ENCODE data around the gene DIPK1C.

The DIPK1C gene

DNA sequence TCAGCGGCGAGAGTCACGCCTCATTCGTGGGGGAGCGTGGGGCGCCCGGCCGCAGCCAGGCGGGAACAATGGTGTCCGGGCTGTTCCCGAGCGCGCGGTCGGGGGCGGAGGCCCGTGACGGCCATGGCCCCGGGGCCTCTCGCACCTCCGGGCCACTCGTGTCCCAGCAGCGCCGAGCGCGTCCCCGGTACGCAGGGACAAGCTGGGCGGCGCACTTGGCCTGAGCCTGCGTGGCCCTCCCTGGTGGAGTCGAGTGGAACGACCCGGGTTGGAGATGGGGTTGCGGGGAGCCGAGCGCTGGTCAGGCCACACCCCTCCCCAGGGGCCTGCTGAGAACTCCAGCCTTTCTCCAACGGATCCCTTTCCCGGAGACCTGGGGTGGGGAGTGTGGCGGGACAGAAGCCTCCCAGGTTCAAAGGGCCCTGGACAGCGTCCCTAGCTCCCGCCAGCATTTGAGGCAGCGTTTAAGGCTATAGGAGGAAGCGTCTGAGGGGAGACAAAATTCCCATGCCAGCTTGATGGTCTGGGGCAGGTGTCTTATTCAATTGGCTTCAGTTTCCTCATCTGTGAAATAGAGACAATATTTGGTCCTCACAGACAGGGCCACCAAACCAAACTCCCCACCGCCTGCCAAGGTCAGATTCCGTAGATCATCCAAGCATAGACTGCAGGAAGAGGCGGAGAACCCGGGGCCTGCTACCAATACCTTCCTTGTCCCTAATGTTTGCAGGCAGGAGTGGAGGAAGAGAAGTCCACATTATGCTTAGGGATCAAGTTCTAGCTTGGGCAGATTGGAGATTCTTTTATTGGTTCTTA lies 39.6 kb upstream of the DIPK1C start:
- Histone ChIP-seq H3K36me3 (ENCODE audit: insufficient read depth, low read length) (peaks cover 9% of the 10 kb centered on the region), H3K4me3 (ENCODE audit: low read depth in 1 of 2, low read length in 2 of 2) (peak overlapping the region; percentile 81 to 89), H3K9me3 (ENCODE audit: low read length) (no peaks in the 10 kb centered on the region), H3K9ac (ENCODE audit: low read length) (peak overlapping the region; percentile 69), H3K27me3 (ENCODE audit: control insufficient read depth in 1 of 2, insufficient read depth in 2 of 2, low read length in 2 of 2) (no peaks in the 10 kb centered on the region), H3K27ac (ENCODE audit: low read depth, low read length) (peak overlapping the region; percentile 90), H3K4me1 (ENCODE audit: insufficient read depth, low read length) (peaks cover 17% of the 10 kb centered on the region)

DNA sequence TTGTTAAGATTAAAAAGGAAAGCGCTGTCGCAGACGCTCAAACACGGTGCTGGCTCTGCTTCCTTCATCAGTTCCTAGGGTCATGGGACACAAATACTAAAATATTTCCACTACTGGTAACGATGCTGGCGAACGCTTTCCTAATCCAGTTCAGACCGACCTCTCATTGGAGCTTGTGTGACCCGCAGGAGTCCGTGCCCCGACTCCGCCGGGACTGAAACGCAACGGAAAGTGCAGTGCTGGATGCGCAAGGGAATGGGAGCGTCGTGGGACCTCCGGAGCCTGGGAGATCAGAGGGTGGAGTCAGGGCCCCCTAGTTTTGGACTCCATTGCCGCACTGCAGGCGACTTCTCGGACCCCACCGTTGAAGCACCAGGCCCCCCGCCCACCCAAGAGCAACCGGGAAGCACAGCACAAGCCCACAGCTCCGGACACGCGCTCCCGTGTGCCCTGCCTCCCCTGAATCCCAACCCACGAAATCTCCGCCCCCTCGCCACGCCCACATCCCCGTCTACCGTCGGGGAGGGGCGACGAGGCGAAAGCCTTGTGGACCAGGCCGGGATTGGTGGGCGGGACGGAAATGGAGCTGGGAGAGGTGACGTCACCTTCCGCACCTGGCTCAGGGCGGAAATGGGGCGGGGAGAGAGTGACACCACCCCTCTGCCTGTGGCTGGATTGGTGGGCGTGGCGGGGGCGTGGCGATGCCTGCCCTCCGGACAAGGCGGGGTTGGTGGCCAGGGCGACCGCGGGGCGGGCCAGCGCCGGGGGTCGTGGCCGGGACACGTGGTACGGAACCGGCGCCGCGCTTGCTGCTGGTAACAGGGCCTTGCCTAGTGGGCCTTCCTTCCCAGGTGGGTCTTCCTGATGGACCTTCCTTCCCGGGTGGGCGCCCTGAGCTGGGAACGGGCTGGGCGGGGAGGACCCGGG lies 38.7 kb upstream of the DIPK1C start, which contains the start of gene CNDP2:
TSS of gene CNDP2 (plus strand) at position 783 of the 927 bp plus-strand sequence. CDS start 3,611 bp downstream, outside the sequence.
- H3K4me3 ChIP-seq (ENCODE audit: low read depth in 1 of 2, low read length in 2 of 2) = peak within 1 kb of the TSS; percentile 81 to 89
- H3K27me3 ChIP-seq (ENCODE audit: control insufficient read depth in 1 of 2, insufficient read depth in 2 of 2, low read length in 2 of 2) = no peaks in the 10 kb centered on the region
- peak within 1 kb of the TSS; percentile 90 for H3K27ac ChIP-seq (ENCODE audit: low read depth, low read length)
- H3K4me1 ChIP-seq (ENCODE audit: insufficient read depth, low read length) = peaks cover 17% of the 10 kb centered on the region
- peaks cover under 1% of the 10 kb centered on the region for H3K36me3 ChIP-seq (ENCODE audit: insufficient read depth, low read length)
- H3K9me3 ChIP-seq (ENCODE audit: low read length) = no peaks in the 10 kb centered on the region
- H3K9ac ChIP-seq (ENCODE audit: low read length) = peak within 1 kb of the TSS; percentile 69

DNA sequence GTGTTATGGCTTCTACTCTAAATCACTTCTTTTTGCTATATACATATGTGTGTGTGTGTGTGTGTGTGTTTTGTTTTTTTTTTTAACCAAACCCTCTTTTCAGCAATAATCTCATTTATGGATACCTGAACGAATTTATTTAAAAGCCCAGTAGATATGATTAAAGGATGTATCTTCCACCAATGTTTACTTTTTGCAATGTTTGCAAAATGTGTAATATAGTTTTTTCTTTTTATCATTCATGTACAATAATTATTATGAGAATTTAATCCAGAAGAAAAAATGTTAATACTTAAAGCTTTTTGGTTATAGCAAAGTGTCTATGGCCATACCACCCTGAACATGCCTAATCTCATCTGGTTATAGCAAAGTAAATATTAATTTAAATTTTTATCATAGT lies 37.4 kb upstream of the DIPK1C start:
- Histone ChIP-seq H3K9ac (ENCODE audit: low read length) (no peak overlapping the region), H3K4me1 (ENCODE audit: insufficient read depth, low read length) (peaks cover 17% of the 10 kb centered on the region), H3K27me3 (ENCODE audit: control insufficient read depth in 1 of 2, insufficient read depth in 2 of 2, low read length in 2 of 2) (no peaks in the 10 kb centered on the region), H3K9me3 (ENCODE audit: low read length) (no peaks in the 10 kb centered on the region), H3K4me3 (ENCODE audit: low read depth in 1 of 2, low read length in 2 of 2) (no peak overlapping the region), H3K27ac (ENCODE audit: low read depth, low read length) (no peak overlapping the region), H3K36me3 (ENCODE audit: insufficient read depth, low read length) (no peaks in the 10 kb centered on the region)

DNA sequence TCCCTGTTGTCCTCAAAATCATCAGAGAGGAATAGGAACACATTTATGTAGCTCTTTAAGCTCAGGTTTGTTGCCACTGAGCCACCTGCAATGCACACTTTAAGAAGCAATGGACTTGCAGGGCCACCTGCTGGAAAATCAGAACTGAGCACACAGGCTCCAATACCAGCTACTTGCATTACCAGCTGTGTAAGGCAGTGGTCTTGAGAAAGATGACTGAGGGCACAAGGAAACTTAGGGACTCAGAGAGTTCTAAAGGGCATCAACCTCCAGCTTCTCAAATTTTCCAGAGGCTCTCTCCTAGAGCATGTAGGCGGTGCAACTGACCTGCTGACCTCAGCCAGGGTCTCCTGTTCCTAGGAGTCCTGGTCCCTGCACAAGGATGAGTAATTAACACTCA lies 36.6 kb upstream of the DIPK1C start:
- Histone ChIP-seq H3K4me1 (ENCODE audit: insufficient read depth, low read length) (peaks cover 11% of the 10 kb centered on the region), H3K9ac (ENCODE audit: low read length) (no peak overlapping the region), H3K36me3 (ENCODE audit: insufficient read depth, low read length) (no peaks in the 10 kb centered on the region), H3K27me3 (ENCODE audit: control insufficient read depth in 1 of 2, insufficient read depth in 2 of 2, low read length in 2 of 2) (no peaks in the 10 kb centered on the region), H3K27ac (ENCODE audit: low read depth, low read length) (no peak overlapping the region), H3K9me3 (ENCODE audit: low read length) (no peaks in the 10 kb centered on the region), H3K4me3 (ENCODE audit: low read depth in 1 of 2, low read length in 2 of 2) (no peak overlapping the region)

DNA sequence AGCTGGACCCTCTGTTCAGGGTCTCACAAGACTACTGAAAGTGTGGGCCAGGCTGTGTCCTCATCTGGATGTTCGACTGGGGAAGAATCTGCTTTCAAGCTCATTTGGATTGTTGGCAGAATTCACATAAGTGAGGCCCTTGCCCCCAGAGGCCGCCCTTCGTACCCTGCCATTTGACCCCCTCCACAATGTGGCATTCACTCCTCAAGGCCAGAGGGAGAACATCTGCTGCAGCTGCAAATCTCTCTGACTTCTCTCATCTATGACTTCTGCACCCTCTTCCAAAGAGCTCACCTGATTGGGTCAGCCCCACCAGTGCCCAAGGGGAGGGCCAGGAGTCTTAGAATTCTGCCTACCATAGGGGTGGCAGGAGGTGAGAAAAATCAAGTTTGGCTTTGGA lies 35.2 kb upstream of the DIPK1C start:
- Histone ChIP-seq H3K4me3 (ENCODE audit: low read depth in 1 of 2, low read length in 2 of 2) (no peak overlapping the region), H3K4me1 (ENCODE audit: insufficient read depth, low read length) (peaks cover 6% of the 10 kb centered on the region), H3K36me3 (ENCODE audit: insufficient read depth, low read length) (no peaks in the 10 kb centered on the region), H3K27me3 (ENCODE audit: control insufficient read depth in 1 of 2, insufficient read depth in 2 of 2, low read length in 2 of 2) (no peaks in the 10 kb centered on the region), H3K9ac (ENCODE audit: low read length) (no peak overlapping the region), H3K9me3 (ENCODE audit: low read length) (no peaks in the 10 kb centered on the region), H3K27ac (ENCODE audit: low read depth, low read length) (no peak overlapping the region)

DNA sequence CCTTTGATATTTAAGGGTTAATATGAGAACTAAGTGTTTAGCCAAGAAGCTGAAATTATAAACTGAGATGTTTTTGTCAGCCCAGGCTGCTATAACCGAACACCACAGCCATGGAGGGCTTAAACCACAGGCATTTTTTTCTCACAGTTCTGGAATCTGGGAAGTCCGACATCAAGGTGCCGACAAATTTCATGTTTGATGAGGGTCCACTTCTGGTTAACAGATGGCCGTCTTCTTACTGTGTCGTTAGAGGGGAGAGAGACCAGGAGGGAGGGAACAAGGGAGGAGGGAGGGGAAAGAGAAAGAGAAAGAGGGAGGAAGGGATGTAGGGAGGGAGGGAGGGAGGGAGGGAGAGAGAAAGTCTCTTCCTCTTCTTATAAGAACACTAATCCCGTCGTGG lies 32.6 kb upstream of the DIPK1C start:
- Histone ChIP-seq H3K9me3 (ENCODE audit: low read length) (no peaks in the 10 kb centered on the region), H3K27ac (ENCODE audit: low read depth, low read length) (no peak overlapping the region), H3K4me3 (ENCODE audit: low read depth in 1 of 2, low read length in 2 of 2) (no peak overlapping the region), H3K36me3 (ENCODE audit: insufficient read depth, low read length) (no peaks in the 10 kb centered on the region), H3K27me3 (ENCODE audit: control insufficient read depth in 1 of 2, insufficient read depth in 2 of 2, low read length in 2 of 2) (no peaks in the 10 kb centered on the region), H3K9ac (ENCODE audit: low read length) (no peak overlapping the region), H3K4me1 (ENCODE audit: insufficient read depth, low read length) (peaks cover 16% of the 10 kb centered on the region)

DNA sequence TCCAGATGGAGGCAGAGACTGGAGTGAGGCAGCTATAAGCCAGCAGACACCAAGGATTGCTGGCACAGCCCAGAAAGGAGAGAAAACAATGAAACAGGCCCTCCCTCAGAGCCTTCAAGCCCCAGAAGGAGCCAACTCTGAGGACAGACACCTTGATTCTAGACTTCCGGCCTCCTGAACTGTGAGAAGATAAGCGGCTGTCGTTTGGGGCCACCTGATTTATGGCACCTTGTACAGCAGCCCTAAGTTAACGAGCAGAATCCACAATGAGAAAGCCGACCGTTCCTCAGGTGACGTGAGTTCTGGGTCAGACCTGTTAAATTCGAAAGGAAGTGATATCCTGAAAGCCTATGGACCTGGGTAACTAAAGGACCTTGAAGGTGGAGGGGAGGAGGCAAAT lies 31.8 kb upstream of the DIPK1C start:
- no peaks in the 10 kb centered on the region for H3K27me3 ChIP-seq (ENCODE audit: control insufficient read depth in 1 of 2, insufficient read depth in 2 of 2, low read length in 2 of 2)
- H3K36me3 ChIP-seq (ENCODE audit: insufficient read depth, low read length) = no peaks in the 10 kb centered on the region
- peaks cover 19% of the 10 kb centered on the region for H3K4me1 ChIP-seq (ENCODE audit: insufficient read depth, low read length)
- no peak overlapping the region for H3K9ac ChIP-seq (ENCODE audit: low read length)
- H3K9me3 ChIP-seq (ENCODE audit: low read length) = no peaks in the 10 kb centered on the region
- no peak overlapping the region for H3K27ac ChIP-seq (ENCODE audit: low read depth, low read length)
- no peak overlapping the region for H3K4me3 ChIP-seq (ENCODE audit: low read depth in 1 of 2, low read length in 2 of 2)

DNA sequence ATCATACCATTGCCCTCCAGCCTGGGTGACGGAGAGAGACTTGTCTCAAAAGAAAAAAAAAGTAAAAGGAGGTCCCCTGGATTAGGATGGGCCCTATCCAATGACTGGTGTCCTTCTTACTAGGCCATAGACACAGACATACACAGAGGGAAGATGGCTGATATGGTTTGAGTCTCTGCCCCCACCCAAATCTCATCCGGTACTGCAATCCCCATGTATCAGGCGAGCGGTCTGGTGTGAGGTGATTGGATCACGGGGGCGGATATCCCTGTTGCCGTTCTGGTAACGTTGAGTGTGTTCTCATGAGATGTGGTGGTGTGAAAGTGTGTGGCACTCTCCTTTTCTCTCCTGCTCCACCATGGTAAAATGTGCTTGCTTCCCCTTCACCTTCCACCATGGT lies 31.2 kb upstream of the DIPK1C start:
- no peak overlapping the region for H3K4me3 ChIP-seq (ENCODE audit: low read depth in 1 of 2, low read length in 2 of 2)
- H3K9me3 ChIP-seq (ENCODE audit: low read length) = no peaks in the 10 kb centered on the region

DNA sequence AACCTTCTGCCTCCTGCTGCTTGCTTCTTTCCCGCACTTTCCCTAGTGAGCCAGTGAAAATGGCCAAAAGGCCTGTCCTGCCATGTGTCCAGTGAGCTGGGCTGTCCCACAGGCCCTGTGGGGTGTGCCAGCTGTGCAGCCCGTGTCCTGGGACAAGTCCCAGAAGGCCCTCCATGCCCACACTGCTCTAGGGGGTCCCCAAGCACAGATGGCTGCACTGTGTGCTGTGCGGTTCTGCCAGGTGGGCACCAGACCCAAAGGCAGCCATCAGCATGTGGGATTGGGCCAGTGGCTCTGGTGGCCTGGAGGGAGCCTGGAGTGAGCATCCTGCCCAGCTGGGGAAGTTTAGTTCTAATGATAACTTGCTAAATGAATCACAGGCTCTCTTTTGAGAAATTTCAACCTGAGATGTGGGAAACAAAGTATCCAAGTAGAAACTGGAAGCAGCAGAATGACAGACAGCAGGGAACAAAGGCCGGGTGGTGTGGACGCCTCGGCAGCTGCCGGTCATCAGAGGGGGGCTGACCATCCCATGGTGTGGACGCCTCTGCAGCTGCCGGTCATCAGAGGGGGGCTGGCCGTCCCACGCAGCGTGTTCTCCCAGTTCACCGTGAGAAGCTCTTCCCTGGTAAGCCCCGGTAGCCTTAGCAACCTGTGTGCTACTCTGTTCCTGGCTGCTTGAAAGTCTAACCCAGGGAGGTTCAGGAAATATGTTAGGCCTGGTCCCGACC lies 29.2 kb upstream of the DIPK1C start:
- Histone ChIP-seq H3K9me3 (ENCODE audit: low read length) (no peaks in the 10 kb centered on the region), H3K4me3 (ENCODE audit: low read depth in 1 of 2, low read length in 2 of 2) (no peak overlapping the region), H3K4me1 (ENCODE audit: insufficient read depth, low read length) (peaks cover 19% of the 10 kb centered on the region), H3K36me3 (ENCODE audit: insufficient read depth, low read length) (no peaks in the 10 kb centered on the region), H3K9ac (ENCODE audit: low read length) (no peak overlapping the region), H3K27ac (ENCODE audit: low read depth, low read length) (peak overlapping the region; percentile 67), H3K27me3 (ENCODE audit: control insufficient read depth in 1 of 2, insufficient read depth in 2 of 2, low read length in 2 of 2) (no peaks in the 10 kb centered on the region)

More for the DNA sequence above, 31.2 kb upstream of the DIPK1C start:
- Histone ChIP-seq H3K27me3 (ENCODE audit: control insufficient read depth in 1 of 2, insufficient read depth in 2 of 2, low read length in 2 of 2) (no peaks in the 10 kb centered on the region), H3K9ac (ENCODE audit: low read length) (no peak overlapping the region), H3K36me3 (ENCODE audit: insufficient read depth, low read length) (no peaks in the 10 kb centered on the region), H3K27ac (ENCODE audit: low read depth, low read length) (no peak overlapping the region), H3K4me1 (ENCODE audit: insufficient read depth, low read length) (peaks cover 19% of the 10 kb centered on the region)

DNA sequence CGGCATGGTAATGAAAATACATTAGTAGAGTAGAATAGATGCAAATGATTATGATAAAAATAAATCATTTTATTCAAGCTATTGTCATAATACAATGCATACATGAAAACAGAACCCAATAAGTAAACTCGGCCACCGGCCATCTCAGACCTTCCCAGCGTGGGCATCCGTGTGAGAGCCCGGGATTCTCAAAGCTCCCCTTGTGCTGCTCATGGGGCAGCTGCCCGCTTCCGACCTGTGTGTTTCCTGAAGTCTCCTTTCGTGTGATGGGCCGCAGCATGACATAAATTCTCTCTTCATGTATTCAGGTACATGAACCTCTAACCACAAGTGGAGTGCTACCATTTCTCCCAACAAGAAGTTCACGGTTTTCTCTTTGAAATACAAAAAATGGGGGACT lies 25.6 kb upstream of the DIPK1C start:
- Histone ChIP-seq H3K4me1 (ENCODE audit: insufficient read depth, low read length) (peaks cover 19% of the 10 kb centered on the region), H3K4me3 (ENCODE audit: low read depth in 1 of 2, low read length in 2 of 2) (no peak overlapping the region)

DNA sequence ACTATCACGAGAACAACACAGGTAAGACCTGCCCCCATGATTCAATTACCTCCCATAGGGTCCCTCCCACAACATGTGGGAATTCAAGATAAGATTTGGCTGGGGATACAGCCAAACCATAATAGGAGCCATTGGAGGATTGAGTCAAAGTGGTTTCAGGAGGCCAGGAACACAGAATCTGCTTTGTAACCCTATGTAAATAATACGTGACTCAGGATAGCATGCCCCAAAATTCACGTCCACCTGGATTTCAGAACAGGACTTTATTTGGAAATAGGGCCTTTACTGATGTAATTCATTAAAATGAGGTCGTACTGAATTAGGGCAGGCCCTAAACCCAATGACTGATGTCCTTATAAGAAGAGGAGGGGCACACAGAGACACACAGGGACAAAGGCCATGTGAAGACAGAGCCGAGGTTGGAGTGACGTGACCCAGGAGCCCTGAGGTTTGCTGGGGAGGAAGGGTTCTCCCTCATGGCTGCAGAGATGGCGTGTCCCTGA lies 23.1 kb upstream of the DIPK1C start:
- no peak overlapping the region for H3K4me3 ChIP-seq (ENCODE audit: low read depth in 1 of 2, low read length in 2 of 2)

More for the DNA sequence above, 25.6 kb upstream of the DIPK1C start:
- Histone ChIP-seq H3K27me3 (ENCODE audit: control insufficient read depth in 1 of 2, insufficient read depth in 2 of 2, low read length in 2 of 2) (no peaks in the 10 kb centered on the region), H3K36me3 (ENCODE audit: insufficient read depth, low read length) (no peaks in the 10 kb centered on the region), H3K9ac (ENCODE audit: low read length) (no peak overlapping the region), H3K27ac (ENCODE audit: low read depth, low read length) (no peak overlapping the region), H3K9me3 (ENCODE audit: low read length) (no peaks in the 10 kb centered on the region)

More for the DNA sequence above, 23.1 kb upstream of the DIPK1C start:
- Histone ChIP-seq H3K27me3 (ENCODE audit: control insufficient read depth in 1 of 2, insufficient read depth in 2 of 2, low read length in 2 of 2) (no peaks in the 10 kb centered on the region), H3K4me1 (ENCODE audit: insufficient read depth, low read length) (peaks cover 7% of the 10 kb centered on the region), H3K36me3 (ENCODE audit: insufficient read depth, low read length) (no peaks in the 10 kb centered on the region), H3K9ac (ENCODE audit: low read length) (no peak overlapping the region), H3K9me3 (ENCODE audit: low read length) (no peaks in the 10 kb centered on the region), H3K27ac (ENCODE audit: low read depth, low read length) (no peak overlapping the region)

Data from muscle layer of colon (tissue), 2 donors.